K562 (cell line): ENCODE results near the gene UTP11. TPM values are rescaled to one million over a fixed set of nuclear protein-coding genes. Genes with fewer than 3 reads are reported as not detected.

Source experiments
- CHCHD3 ChIP-seq: fragments of 250-450 bp; sonication (Bioruptor Pico); IDR thresholded peaks from 2 replicates; pipeline ENCODE4 v2.1.2; 2022; ENCODE audit warnings: mild to moderate bottlenecking
- ESRRB ChIP-seq: fragments of 250-450 bp; sonication (Bioruptor Pico); IDR thresholded peaks from 2 replicates; pipeline ENCODE4 v1.5.0; 2020; ENCODE audit warnings: mild to moderate bottlenecking, moderate library complexity, borderline replicate concordance
- FOXP1 ChIP-seq: sonication (generic); formaldehyde crosslinking; IDR thresholded peaks from 2 replicates; pipeline ENCODE4 v1.8.0; 2022; ENCODE audit warnings: mild to moderate bottlenecking, missing genetic modification reagents
- GATA2 ChIP-seq: sonication (generic); formaldehyde crosslinking; IDR thresholded peaks from 2 replicates; pipeline ENCODE4 v1.4.0; 2020; ENCODE audit warnings: mild to moderate bottlenecking, missing genetic modification reagents
- KLF13 ChIP-seq: fragments of 450-650 bp; IDR thresholded peaks from 2 replicates; pipeline ENCODE4 v1.6.1; 2016; ENCODE audit warnings: missing genetic modification characterization, low read depth, mild to moderate bottlenecking, missing compliant biosample characterization, moderate library complexity, borderline replicate concordance
- SIN3B ChIP-seq: fragments of 450-650 bp; IDR thresholded peaks from 2 replicates; pipeline ENCODE4 v1.6.1; 2017; ENCODE audit warnings: low read depth, mild to moderate bottlenecking, moderate library complexity
- SLC30A9 ChIP-seq: fragments of 250-450 bp; sonication (Bioruptor Pico); IDR thresholded peaks from 2 replicates; pipeline ENCODE4 v1.8.0; 2022; ENCODE audit warnings: mild to moderate bottlenecking, moderate library complexity
- ZBED1 ChIP-seq: IDR thresholded peaks from 2 replicates; pipeline ENCODE4 v1.6.1; 2014
- ZFP36 ChIP-seq: fragments of 150-350 bp; IDR thresholded peaks from 2 replicates; pipeline ENCODE4 v1.6.1; 2018; ENCODE audit warnings: low read length, low read depth; ENCODE audit not compliant: partially characterized antibody
- ZNF143 ChIP-seq: sonication (generic); formaldehyde crosslinking; IDR thresholded peaks from 2 replicates; pipeline ENCODE4 v1.9.0; 2022; ENCODE audit warnings: mild to moderate bottlenecking, missing genetic modification reagents
- ZNF212 ChIP-seq: fragments of 450-650 bp; formaldehyde crosslinking; IDR thresholded peaks from 2 replicates; pipeline ENCODE4 v1.4.0; 2020; ENCODE audit warnings: mild to moderate bottlenecking
- polyA plus RNA-seq, 8 experiments: library from polyadenylated mRNA; depleted of rRNA in 4 of 8; stranded (reverse) in 5 of 8; unstranded in 3 of 8; fragments of >200 nt; fragmentation: Nextera tagmentation in 2 of 8; fragmentation: Illumina TruSeq in 1 of 8; extraction: Ambion mirVana in 2 of 8; extraction: Trizol in 1 of 8; gene quantifications; 2 replicates each; pipeline versions ENCODE4 v1.2.1 to v1.2.3, GENCODE V29; 2011 to 2014; ENCODE audit warnings: inconsistent platforms in 1 of 8, missing spikeins in 1 of 8
- total RNA-seq, 7 experiments: library from RNA; depleted of rRNA in 6 of 7; stranded (reverse); fragments of >200 nt in 6 of 7; fragmentation: Illumina TruSeq in 2 of 7; extraction: Trizol in 2 of 7; gene quantifications; 2 replicates each; pipeline versions ENCODE4 v1.2.1 to v1.2.3, GENCODE V29; 2011 to 2021; ENCODE audit warnings: low replicate concordance in 1 of 7
- TF ChIP-seq, protein P1 (sequence below): fragments of 250-450 bp; sonication (Bioruptor Pico); IDR thresholded peaks from 2 replicates; pipeline ENCODE4 v1.8.0; 2021; ENCODE audit warnings: moderate library complexity, mild to moderate bottlenecking, inconsistent platforms

UTP11 gene
- total and polyA plus RNA-seq, 9 of the 15 experiments (the other 6 are each of a cell fraction or from before 2014, with no cell fraction given): 91.1 to 378 (median 221) TPM

- TF ChIP-seq ESRRB (CRISPR knock-in tag) (no peak), ZNF143 (CRISPR knock-in tag) (no peak), SIN3B (no peak), SLC30A9 (CRISPR knock-in tag) (no peak), ZNF212 (CRISPR knock-in tag) (no peak), ZBED1 (no peak), CHCHD3 (CRISPR knock-in tag) (no peak), KLF13 (tag) (no peak), ZFP36 (no peak), FOXP1 (CRISPR knock-in tag) (no peak), GATA2 (no peak)
- TF ChIP-seq, protein P1, sequence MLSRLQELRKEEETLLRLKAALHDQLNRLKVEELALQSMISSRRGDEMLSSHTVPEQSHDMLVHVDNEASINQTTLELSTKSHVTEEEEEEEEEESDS (CRISPR knock-in tag): no peak
- TF ChIP-seq, all 486 proteins: peak for 0
Measured at GRCh38 chr1:38061883-38062328, 49.4 kb downstream of the UTP11 start (continued).
